Caco-2 (cell line): Measurements from ENCODE around the gene IMPDH1. TPM values are rescaled to one million over a fixed set of nuclear protein-coding genes. Genes with fewer than 3 reads are reported as not detected.

Experiments
- BruUV-seq: library from RNA; stranded (reverse); fragments of 400-500 nt; replicated peaks from 2 replicates; lab custom pipeline; 2021; lab: Mats Ljungman, UMichigan
- CTCF ChIA-PET: fragments of 300-600 bp; sonication (Branson Sonifier 250); formaldehyde crosslinking; loops from one replicate; lab custom pipeline; 2022; ENCODE audit warnings: antibody characterized with exemption; lab: Charles Lee
- POLR2A ChIA-PET: fragments of 300-600 bp; sonication (Branson Sonifier 250); formaldehyde crosslinking; loops from one replicate; lab custom pipeline; 2022; ENCODE audit warnings: antibody characterized with exemption; lab: Charles Lee
- DNase-seq, 2 experiments: peaks; one replicate each; pipeline versions ENCODE4 v3.0.0 to v3.0.0-alpha.2; 2020 to 2022
- H3K27me3 ChIP-seq: replicated peaks from 2 replicates; pipeline ENCODE4 v1.6.0; 2011; ENCODE audit warnings: low read length; ENCODE audit not compliant: control insufficient read depth, insufficient read depth
- H3K36me3 ChIP-seq: 2 replicates; pipeline ENCODE4 v1.5.1; 2011; ENCODE audit warnings: low read length; ENCODE audit not compliant: control insufficient read depth, insufficient read depth
- H3K4me1 ChIP-seq: fragments of 250-450 bp; sonication (Bioruptor Pico); 2 replicates; pipeline ENCODE4 v1.5.1; 2020; ENCODE audit warnings: mild to moderate bottlenecking
- H3K4me3 ChIP-seq: 2 replicates; pipeline ENCODE4 v1.5.1; 2011; ENCODE audit warnings: low read depth, mild to moderate bottlenecking, control low read depth, low read length
- H3K9me3 ChIP-seq: fragments of 250-450 bp; sonication (Bioruptor Pico); 2 replicates; pipeline ENCODE4 v1.5.1; 2020; ENCODE audit warnings: mild to moderate bottlenecking, moderate library complexity
- H3K27ac Mint-ChIP-seq: one replicate; pipeline ENCODE4 v1.8.0; 2022; ENCODE audit warnings: mixed read lengths; ENCODE audit not compliant: unreplicated experiment
- H3K27me3 Mint-ChIP-seq: one replicate; pipeline ENCODE4 v1.8.0; 2022; ENCODE audit warnings: mixed read lengths; ENCODE audit not compliant: insufficient read depth, unreplicated experiment
- H3K36me3 Mint-ChIP-seq: one replicate; pipeline ENCODE4 v1.8.0; 2022; ENCODE audit warnings: mild to moderate bottlenecking, mixed read lengths; ENCODE audit not compliant: insufficient read depth, unreplicated experiment
- H3K4me1 Mint-ChIP-seq: one replicate; pipeline ENCODE4 v1.8.0; 2022; ENCODE audit warnings: low read depth, mixed read lengths; ENCODE audit not compliant: unreplicated experiment
- H3K4me3 Mint-ChIP-seq: one replicate; pipeline ENCODE4 v1.8.0; 2022; ENCODE audit warnings: mild to moderate bottlenecking, moderate library complexity, mixed read lengths; ENCODE audit not compliant: unreplicated experiment
- H3K9me3 Mint-ChIP-seq: one replicate; pipeline ENCODE4 v1.8.0; 2022; ENCODE audit warnings: mixed read lengths; ENCODE audit not compliant: unreplicated experiment
- intact Hi-C: fragments of 100-400 bp; cut with micrococcal nuclease; formaldehyde crosslinking; loops from one replicate; pipeline ENCODE4 v1.10.0; 2022; ENCODE audit not compliant: unreplicated experiment
- total RNA-seq: library from RNA; stranded (reverse); gene quantifications from 2 replicates; pipeline ENCODE4 v1.2.3, GENCODE V29; 2022
- TF ChIP-seq, protein P1 (sequence below), 2 experiments: fragments of 200-600 bp in 1 of 2; IDR thresholded peaks; 1 replicate in 1 of 2; 2 replicates in 1 of 2; pipeline versions ENCODE4 v1.5.1 to v1.8.0; 2011 to 2022; ENCODE audit warnings: antibody characterized with exemption in 1 of 2, control low read depth in 1 of 2, inconsistent platforms in 1 of 2, low read depth in 1 of 2, low read length in 1 of 2, mild to moderate bottlenecking in 1 of 2, moderate library complexity in 1 of 2; ENCODE audit not compliant: insufficient read depth in 1 of 2, severe bottlenecking in 1 of 2, unreplicated experiment in 1 of 2

IMPDH1 gene
- total RNA-seq, 1 experiment from 2014 or later, result 43.5 TPM

DNA sequence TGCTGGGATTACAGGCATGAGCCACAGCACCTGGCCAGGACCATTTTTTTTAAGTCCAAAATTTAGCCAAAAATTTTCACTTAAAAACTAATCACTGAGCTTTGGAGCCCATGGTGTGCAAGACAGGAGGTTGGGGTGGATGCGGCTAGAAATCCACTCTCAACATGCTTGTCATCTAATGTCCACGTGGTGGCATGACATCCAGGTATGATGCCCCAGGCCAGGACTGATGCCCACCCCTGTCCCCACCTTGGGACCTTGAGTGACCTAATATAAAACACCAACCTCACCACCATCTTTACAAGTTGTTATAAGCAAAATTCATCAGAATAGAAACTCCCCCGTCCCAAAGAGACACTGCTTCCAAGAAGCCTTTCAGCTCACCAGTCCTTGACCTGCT lies 20.4 kb upstream of the IMPDH1 start:
- H3K4me3 ChIP-seq, result no peak overlapping the region
- peaks cover 20% of the 10 kb centered on the region for H3K4me1 ChIP-seq
- H3K36me3 ChIP-seq, result no peaks in the 10 kb centered on the region
- no peak overlapping the region for H3K27ac Mint-ChIP-seq
- POLR2A ChIA-PET, result no interaction called here
- CTCF ChIA-PET, result interaction anchor here (11.2 kb wide), 1 partner anchor 31 kb away, joined by 226 read pairs; no protein-coding TSS in a partner anchor
- intact Hi-C loops, result no loop called here
- no peaks in the 10 kb centered on the region for H3K9me3 ChIP-seq
- peaks cover 13% of the 10 kb centered on the region for H3K4me1 Mint-ChIP-seq
- no peaks in the 10 kb centered on the region for H3K27me3 Mint-ChIP-seq
- no peaks in the 10 kb centered on the region for H3K36me3 Mint-ChIP-seq
- BruUV-seq, result no TSS peak
- no peak overlapping the region for H3K4me3 Mint-ChIP-seq
- TF ChIP-seq, protein P1, sequence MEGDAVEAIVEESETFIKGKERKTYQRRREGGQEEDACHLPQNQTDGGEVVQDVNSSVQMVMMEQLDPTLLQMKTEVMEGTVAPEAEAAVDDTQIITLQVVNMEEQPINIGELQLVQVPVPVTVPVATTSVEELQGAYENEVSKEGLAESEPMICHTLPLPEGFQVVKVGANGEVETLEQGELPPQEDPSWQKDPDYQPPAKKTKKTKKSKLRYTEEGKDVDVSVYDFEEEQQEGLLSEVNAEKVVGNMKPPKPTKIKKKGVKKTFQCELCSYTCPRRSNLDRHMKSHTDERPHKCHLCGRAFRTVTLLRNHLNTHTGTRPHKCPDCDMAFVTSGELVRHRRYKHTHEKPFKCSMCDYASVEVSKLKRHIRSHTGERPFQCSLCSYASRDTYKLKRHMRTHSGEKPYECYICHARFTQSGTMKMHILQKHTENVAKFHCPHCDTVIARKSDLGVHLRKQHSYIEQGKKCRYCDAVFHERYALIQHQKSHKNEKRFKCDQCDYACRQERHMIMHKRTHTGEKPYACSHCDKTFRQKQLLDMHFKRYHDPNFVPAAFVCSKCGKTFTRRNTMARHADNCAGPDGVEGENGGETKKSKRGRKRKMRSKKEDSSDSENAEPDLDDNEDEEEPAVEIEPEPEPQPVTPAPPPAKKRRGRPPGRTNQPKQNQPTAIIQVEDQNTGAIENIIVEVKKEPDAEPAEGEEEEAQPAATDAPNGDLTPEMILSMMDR (IDR thresholded peaks at IDR 0.05; ENCODE audit: insufficient read depth in 1 of 2, low read depth in 1 of 2, low read length in 1 of 2, severe bottlenecking in 1 of 2, unreplicated experiment in 1 of 2), result no peak
- no peaks in the 10 kb centered on the region for H3K9me3 Mint-ChIP-seq
- H3K27me3 ChIP-seq, result no peaks in the 10 kb centered on the region
- no peak for DNase-seq

DNA sequence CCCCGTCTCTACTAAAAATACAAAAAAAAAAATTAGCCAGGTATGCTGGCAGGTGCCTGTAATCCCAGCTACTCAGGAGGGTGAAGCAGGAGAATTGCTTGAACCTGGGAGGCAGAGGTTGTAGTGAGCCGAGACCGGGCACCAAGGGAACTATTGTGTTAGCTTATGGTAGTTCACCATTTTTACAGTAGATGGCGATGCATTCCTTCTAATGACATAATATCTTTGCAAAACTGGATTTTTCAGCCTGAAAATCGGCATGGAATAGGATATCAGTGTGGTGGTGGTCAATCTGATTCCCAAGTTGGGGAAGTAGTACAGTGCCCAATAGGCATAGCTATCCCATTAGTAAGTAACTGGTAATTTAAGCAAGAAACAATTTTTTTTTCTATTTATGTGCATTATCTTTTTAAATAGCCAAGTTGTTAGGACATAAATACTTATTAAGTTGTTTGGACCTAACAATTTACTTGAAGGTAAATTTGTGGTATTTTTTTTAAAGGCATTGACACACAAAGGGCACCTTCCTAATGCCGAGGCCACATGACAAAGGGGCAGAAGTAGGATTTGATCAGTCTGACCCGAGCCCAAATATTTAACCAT lies 17.6 kb upstream of the IMPDH1 start:
- no peaks in the 10 kb centered on the region for H3K27me3 Mint-ChIP-seq
- Histone ChIP-seq H3K27me3 (no peaks in the 10 kb centered on the region), H3K4me3 (no peak overlapping the region), H3K36me3 (no peaks in the 10 kb centered on the region), H3K9me3 (no peaks in the 10 kb centered on the region), H3K4me1 (no peaks in the 10 kb centered on the region)
- no TSS peak for BruUV-seq
- ChIA-PET POLR2A (interaction anchor here (0.6 to 1.2 kb wide), 2 partner anchors 28 to 34 kb away, joined by 3 read pairs; partner anchors contain the start of gene HILPDA), CTCF (interaction anchor here (0.5 to 11.2 kb wide), 21 partner anchors 8 to 80 kb away, joined by 3 to 226 read pairs (median 6); partner anchors contain the start of genes HILPDA and METTL2B)
- TF ChIP-seq, protein P1 (IDR thresholded peaks at IDR 0.05; ENCODE audit: insufficient read depth in 1 of 2, low read depth in 1 of 2, low read length in 1 of 2, severe bottlenecking in 1 of 2, unreplicated experiment in 1 of 2), result peak; percentile 61 to 84
- DNase-seq, result peak in 1 of 2 experiments; percentile 72
- no peaks in the 10 kb centered on the region for H3K9me3 Mint-ChIP-seq
- H3K4me1 Mint-ChIP-seq, result no peaks in the 10 kb centered on the region
- intact Hi-C loops, result loop anchor here (1.0 kb wide), 1 partner anchor 32 kb away; no protein-coding TSS in a partner anchor
- H3K36me3 Mint-ChIP-seq, result no peaks in the 10 kb centered on the region
- H3K4me3 Mint-ChIP-seq, result no peak overlapping the region
- H3K27ac Mint-ChIP-seq, result no peak overlapping the region

DNA sequence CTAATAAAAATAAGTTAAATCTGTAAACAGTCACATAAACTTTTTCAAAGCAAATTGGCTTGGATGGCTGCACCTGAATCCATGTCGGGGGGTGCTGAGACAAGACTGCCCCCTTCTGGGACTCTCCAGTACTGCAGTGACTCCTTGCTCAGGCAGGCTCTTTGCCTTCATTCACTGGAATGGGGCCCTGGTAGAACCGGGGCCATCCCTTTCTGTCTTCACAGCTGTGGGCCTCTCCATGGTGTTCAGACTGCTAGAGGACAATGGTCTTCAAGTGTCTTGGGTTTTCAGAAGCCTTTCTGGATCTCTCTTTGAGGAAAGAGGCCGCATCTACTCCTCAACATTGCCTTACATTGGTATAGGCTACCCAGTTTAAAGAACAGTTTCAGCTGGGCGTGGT lies 16.1 kb upstream of the IMPDH1 start:
- ChIA-PET CTCF (interaction anchor here (0.6 to 11.2 kb wide), 8 partner anchors 9 to 189 kb away, joined by 3 to 226 read pairs (median 6); partner anchors contain the start of gene IMPDH1), POLR2A (no interaction called here)
- H3K9me3 Mint-ChIP-seq, result no peaks in the 10 kb centered on the region
- Histone ChIP-seq H3K27me3 (no peaks in the 10 kb centered on the region), H3K4me1 (no peaks in the 10 kb centered on the region), H3K9me3 (no peaks in the 10 kb centered on the region), H3K36me3 (no peaks in the 10 kb centered on the region), H3K4me3 (no peak overlapping the region)
- no peak overlapping the region for H3K27ac Mint-ChIP-seq
- peak; percentile 69 to 84 for DNase-seq
- TF ChIP-seq, protein P1 (IDR thresholded peaks at IDR 0.05; ENCODE audit: insufficient read depth in 1 of 2, low read depth in 1 of 2, low read length in 1 of 2, severe bottlenecking in 1 of 2, unreplicated experiment in 1 of 2), result peak; percentile 89 to 91
- no peaks in the 10 kb centered on the region for H3K27me3 Mint-ChIP-seq
- H3K36me3 Mint-ChIP-seq, result no peaks in the 10 kb centered on the region
- no peaks in the 10 kb centered on the region for H3K4me1 Mint-ChIP-seq
- BruUV-seq, result no TSS peak
- intact Hi-C loops, result loop anchor here (1.0 kb wide), 1 partner anchor 28 kb away; no protein-coding TSS in a partner anchor
- no peak overlapping the region for H3K4me3 Mint-ChIP-seq
